Ascending aorta (tissue), 2 donors: Measurements from ENCODE around the gene SLC25A10. TPM values are rescaled to one million over a fixed set of nuclear protein-coding genes. Genes with fewer than 3 reads are reported as not detected.

Experiments
- DNase-seq, 2 donors: peaks; one replicate each; pipeline ENCODE4 v3.0.0-alpha.2; 2019; ENCODE audit warnings: low spot score in 2 of 2
- H3K27ac ChIP-seq, 2 donors: fragments of 200-600 bp; sonication (generic); one replicate each; pipeline ENCODE4 v1.5.1; 2016 to 2017; ENCODE audit warnings: mild to moderate bottlenecking in 1 of 2
- H3K27me3 ChIP-seq: fragments of 200-600 bp; sonication (generic); one replicate; pipeline ENCODE4 v1.5.1; 2017
- H3K36me3 ChIP-seq, 2 donors: fragments of 200-600 bp; sonication (generic); one replicate each; pipeline ENCODE4 v1.5.1; 2016
- H3K4me1 ChIP-seq, 2 donors: fragments of 200-600 bp; sonication (generic); one replicate each; pipeline ENCODE4 v1.5.1; 2016 to 2017; ENCODE audit warnings: mild to moderate bottlenecking in 1 of 2
- H3K4me3 ChIP-seq, 2 donors: fragments of 200-600 bp; sonication (generic); one replicate each; pipeline ENCODE4 v1.5.1; 2016 to 2017; ENCODE audit warnings: mild to moderate bottlenecking in 1 of 2
- H3K9me3 ChIP-seq, 2 donors: fragments of 200-600 bp; sonication (generic); one replicate each; pipeline ENCODE4 v1.5.1; 2016
- intact Hi-C: fragments of 100-400 bp; cut with DNase I; formaldehyde crosslinking; loops from one replicate; pipeline ENCODE4 v1.15.1; 2023
- total RNA-seq: library from RNA; depleted of rRNA; stranded (reverse); fragments of >200 nt; gene quantifications from one replicate; pipeline ENCODE4 v1.1.0, GENCODE V29; 2016
- TF ChIP-seq, protein P1 (sequence below), 3 experiments: fragments of 200-600 bp in 2 of 3; fragments of 450-650 bp in 1 of 3; sonication (generic) in 2 of 3; IDR thresholded peaks; one replicate each; pipeline ENCODE4 v1.5.1; 2016 to 2019; ENCODE audit warnings: antibody characterized with exemption in 3 of 3, mild to moderate bottlenecking in 1 of 3, moderate library complexity in 1 of 3

SLC25A10 gene
- total RNA-seq, 1 donor from 2014 or later = 0.53 TPM

DNA sequence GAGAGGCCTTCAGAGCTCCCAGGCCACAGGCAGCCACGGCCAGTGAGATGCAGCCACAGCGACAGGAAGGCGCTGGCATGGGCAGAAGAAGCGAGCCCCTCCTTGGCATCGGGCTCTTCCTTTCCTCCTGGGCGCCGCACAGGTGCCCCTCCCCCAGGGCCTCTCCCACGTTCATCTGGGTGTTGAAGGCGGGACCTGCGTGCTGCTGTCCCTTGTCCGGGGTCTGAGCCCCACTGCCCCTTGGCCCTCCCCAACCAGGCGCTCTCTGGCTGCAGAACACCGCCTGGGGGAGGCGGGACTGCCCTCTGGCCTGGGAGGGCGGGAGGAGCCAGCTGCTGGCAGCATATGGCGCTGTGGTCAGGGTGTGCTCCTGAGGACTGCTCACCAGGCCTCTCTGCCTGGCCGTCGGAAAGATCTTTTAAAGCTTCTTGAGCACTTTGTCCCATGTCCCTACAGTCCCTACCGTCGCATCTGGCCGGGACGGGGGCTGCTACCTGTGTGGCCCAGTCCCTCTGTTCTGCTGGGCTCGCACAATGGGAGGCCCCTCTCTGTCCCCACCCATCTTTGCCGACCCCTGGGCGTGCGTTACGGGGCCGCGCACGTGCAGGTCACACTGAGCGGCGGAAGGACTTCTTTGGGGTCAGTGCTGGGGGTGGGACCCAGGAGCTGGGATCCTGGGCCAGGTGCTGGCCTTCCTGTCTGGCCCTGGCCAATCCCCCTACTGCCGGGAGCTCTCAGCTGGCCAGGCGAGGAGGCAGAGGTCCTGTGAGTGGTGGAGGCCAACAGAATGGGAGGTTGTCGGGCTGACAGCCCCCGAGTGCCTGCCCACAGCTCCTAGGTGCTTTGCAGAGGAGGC is 1.7 kb downstream of the SLC25A10 start:
- Histone ChIP-seq H3K4me1 (peaks cover 7 to 13% of the 10 kb centered on the region in 2 donors), H3K9me3 (no peaks in the 10 kb centered on the region), H3K27ac (no peak overlapping the region), H3K27me3 (no peaks in the 10 kb centered on the region), H3K36me3 (peaks cover 0 to 4% of the 10 kb centered on the region in 2 donors), H3K4me3 (peak overlapping the region in 1 of 2 donors; percentile 82)
- TF ChIP-seq, protein P1, sequence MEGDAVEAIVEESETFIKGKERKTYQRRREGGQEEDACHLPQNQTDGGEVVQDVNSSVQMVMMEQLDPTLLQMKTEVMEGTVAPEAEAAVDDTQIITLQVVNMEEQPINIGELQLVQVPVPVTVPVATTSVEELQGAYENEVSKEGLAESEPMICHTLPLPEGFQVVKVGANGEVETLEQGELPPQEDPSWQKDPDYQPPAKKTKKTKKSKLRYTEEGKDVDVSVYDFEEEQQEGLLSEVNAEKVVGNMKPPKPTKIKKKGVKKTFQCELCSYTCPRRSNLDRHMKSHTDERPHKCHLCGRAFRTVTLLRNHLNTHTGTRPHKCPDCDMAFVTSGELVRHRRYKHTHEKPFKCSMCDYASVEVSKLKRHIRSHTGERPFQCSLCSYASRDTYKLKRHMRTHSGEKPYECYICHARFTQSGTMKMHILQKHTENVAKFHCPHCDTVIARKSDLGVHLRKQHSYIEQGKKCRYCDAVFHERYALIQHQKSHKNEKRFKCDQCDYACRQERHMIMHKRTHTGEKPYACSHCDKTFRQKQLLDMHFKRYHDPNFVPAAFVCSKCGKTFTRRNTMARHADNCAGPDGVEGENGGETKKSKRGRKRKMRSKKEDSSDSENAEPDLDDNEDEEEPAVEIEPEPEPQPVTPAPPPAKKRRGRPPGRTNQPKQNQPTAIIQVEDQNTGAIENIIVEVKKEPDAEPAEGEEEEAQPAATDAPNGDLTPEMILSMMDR (IDR thresholded peaks at IDR 0.05) = no peak
- intact Hi-C loops = no loop called here
- no peak for DNase-seq

DNA sequence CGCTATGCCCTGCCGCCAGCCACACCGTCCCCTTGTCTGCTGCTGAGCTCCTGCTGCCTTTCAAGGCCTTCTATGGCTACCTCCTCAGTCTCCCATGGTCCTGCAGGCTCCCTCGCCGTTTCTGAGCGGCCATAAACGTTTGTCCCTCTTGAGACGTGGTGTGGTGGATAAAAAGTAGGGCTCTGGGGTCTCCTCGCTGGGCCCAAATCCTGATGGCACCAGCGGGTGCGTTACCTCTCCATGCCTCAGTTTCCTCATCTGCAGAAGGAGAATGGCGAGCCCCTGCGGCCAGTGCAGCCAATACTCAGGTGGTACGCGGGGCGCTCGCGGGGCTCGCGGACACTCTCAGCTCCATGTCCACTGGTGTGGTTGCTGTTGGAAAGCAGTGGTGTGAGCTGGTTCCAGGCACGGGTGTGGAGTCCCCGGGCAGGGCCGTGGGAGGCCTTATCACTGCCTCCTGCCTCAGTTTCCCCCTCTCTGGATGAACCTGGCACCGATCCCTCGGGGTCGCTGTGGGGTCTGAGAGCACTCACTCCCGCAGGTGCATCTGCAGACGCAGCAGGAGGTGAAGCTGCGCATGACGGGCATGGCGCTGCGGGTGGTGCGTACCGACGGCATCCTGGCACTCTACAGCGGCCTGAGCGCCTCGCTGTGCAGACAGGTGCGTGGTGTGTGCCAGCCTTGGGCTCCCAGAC is 2.5 kb downstream of the SLC25A10 start:
- Histone ChIP-seq H3K9me3 (no peaks in the 10 kb centered on the region), H3K27ac (no peak overlapping the region), H3K4me1 (peaks cover 7 to 13% of the 10 kb centered on the region in 2 donors), H3K4me3 (no peak overlapping the region), H3K27me3 (no peaks in the 10 kb centered on the region), H3K36me3 (peaks cover 0 to 4% of the 10 kb centered on the region in 2 donors)
- TF ChIP-seq, protein P1 (IDR thresholded peaks at IDR 0.05) = no peak
- intact Hi-C loops = no loop called here
- DNase-seq = no peak

DNA sequence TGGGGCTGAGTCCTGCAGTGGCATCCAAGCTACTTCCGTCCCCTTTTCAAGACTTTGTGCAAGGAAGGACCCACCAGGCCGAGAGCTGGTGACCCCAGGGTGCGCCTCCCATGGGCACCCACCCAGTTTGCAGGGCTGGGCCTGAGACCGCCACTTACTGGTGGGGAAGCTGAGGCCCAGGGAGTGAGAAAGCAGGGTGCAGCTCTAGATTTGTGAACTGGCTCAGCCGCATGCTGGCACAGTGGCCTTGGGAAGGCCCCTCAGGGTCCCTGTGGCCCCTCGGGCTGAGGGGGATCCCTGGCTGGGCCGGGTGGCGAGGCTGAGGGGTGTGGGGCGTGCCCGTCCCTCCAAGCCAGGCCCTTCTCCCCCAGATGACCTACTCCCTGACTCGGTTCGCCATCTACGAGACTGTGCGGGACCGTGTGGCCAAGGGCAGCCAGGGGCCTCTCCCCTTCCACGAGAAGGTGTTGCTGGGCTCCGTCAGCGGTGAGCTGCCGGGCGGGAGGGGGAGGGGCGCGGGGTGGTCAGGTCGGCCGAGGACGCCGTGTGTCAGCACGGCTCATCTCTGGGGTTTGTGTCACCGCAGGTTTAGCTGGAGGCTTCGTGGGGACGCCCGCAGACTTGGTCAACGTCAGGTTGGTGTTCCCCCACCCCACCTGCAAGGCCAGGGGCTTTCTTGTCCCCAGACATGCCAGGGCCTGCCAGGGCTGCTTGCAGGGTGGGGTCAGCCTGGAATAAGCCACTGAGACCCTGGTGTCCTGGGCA is 3.2 kb downstream of the SLC25A10 start:
- no peaks in the 10 kb centered on the region for H3K9me3 ChIP-seq
- peaks cover 7 to 13% of the 10 kb centered on the region in 2 donors for H3K4me1 ChIP-seq
- no peak overlapping the region for H3K27ac ChIP-seq
- no peak overlapping the region for H3K4me3 ChIP-seq
- DNase-seq = no peak
- H3K36me3 ChIP-seq = peaks cover 0 to 4% of the 10 kb centered on the region in 2 donors
- intact Hi-C loops = no loop called here
- TF ChIP-seq, protein P1 (IDR thresholded peaks at IDR 0.05) = no peak
- no peaks in the 10 kb centered on the region for H3K27me3 ChIP-seq

DNA sequence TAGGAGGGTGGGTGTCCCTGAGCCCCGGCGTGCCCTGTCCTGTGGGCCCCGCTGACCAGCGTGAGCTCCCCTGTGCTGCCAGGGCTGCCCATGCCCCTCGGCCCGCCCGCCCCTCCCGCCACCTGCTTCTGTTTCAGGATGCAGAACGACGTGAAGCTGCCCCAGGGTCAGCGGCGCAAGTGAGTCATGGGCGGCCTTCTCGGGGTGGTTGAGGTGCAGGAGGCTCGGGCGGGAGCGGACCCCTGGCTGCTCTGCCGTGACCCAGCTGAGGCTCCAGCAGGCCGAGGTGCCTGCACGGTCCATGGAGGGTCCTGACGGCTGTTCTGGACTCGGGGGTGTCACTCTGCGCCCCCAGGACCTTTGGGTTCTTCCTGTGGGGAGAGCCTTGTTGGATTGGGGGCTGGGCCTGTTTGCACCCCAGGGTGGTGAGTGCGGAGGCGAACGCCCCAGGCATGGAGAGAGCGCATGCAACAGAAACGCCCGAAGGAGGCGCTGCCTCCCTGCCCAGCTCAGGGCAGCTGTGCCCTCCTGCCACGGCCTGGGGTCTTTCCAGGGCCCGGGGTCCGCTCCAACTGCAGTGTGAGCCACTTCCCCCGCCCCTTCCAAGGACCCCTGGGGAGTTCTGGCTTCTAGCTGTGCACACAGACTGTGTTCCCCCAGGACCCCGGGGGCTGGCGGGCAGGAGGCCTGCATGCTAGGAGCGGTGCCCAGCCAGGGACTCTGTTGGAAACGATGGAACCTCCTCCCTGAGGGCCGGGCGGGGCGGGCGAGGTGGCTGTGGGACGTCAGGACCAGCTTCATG is 4.0 kb downstream of the SLC25A10 start:
- Histone ChIP-seq H3K9me3 (no peaks in the 10 kb centered on the region), H3K27ac (no peak overlapping the region), H3K4me1 (peaks cover 7 to 11% of the 10 kb centered on the region in 2 donors), H3K27me3 (no peaks in the 10 kb centered on the region), H3K4me3 (no peak overlapping the region), H3K36me3 (peaks cover 0 to 4% of the 10 kb centered on the region in 2 donors)
- DNase-seq = no peak
- TF ChIP-seq, protein P1 (IDR thresholded peaks at IDR 0.05) = no peak
- intact Hi-C loops = no loop called here

DNA sequence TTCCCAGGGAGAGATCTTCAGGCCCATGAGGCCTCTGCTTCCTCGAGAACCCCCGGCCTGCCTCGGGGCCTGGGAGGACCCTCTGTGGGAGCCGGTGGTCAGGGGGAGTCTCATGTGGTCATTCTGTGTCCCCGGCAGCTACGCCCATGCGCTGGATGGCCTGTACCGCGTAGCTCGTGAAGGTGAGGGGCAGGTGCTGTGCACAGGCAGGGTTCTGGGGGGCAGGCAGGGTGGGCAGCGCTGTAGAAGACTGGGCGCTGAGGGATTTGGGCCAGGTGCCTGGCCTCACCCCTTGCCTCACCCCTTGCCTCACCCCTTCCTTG is 4.6 kb downstream of the SLC25A10 start:
- intact Hi-C loops = no loop called here
- H3K9me3 ChIP-seq = no peaks in the 10 kb centered on the region
- no peaks in the 10 kb centered on the region for H3K27me3 ChIP-seq
- TF ChIP-seq, protein P1 (IDR thresholded peaks at IDR 0.05) = no peak
- H3K4me3 ChIP-seq = no peak overlapping the region
- H3K36me3 ChIP-seq = peaks cover 0 to 4% of the 10 kb centered on the region in 2 donors
- DNase-seq = no peak
- peaks cover 4 to 6% of the 10 kb centered on the region in 2 donors for H3K4me1 ChIP-seq
- H3K27ac ChIP-seq = no peak overlapping the region
